Effector memory CD8-positive, alpha-beta T cell (primary cell): ENCODE results near the gene STIM1.

Experiments used
- ATAC-seq: fragments of 150-1000 bp; cut with Tn5 transposase; replicated peaks from 2 replicates; pipeline ENCODE4 v1.10.0; 2021; ENCODE audit warnings: mild to moderate bottlenecking, moderate library complexity
- DNase-seq, 3 experiments: peaks; one replicate each; pipeline ENCODE4 v3.0.0; 2021
- H3K27ac Mint-ChIP-seq, 2 donors: one replicate each; pipeline ENCODE4 v1.8.0; 2022; ENCODE audit warnings: mild to moderate bottlenecking in 2 of 2, mixed read lengths in 2 of 2, moderate library complexity in 2 of 2
- H3K27me3 Mint-ChIP-seq, 2 donors: one replicate each; pipeline ENCODE4 v1.8.0; 2022; ENCODE audit warnings: mixed read lengths in 2 of 2
- H3K36me3 Mint-ChIP-seq: one replicate; pipeline ENCODE4 v1.8.0; 2022; ENCODE audit warnings: mild to moderate bottlenecking, moderate library complexity, mixed read lengths; ENCODE audit not compliant: insufficient read depth
- H3K4me1 Mint-ChIP-seq, 2 donors: one replicate each; pipeline ENCODE4 v1.8.0; 2022; ENCODE audit warnings: low read depth in 2 of 2, mixed read lengths in 2 of 2
- H3K4me3 Mint-ChIP-seq, 2 donors: one replicate each; pipeline ENCODE4 v1.8.0; 2022; ENCODE audit warnings: mild to moderate bottlenecking in 2 of 2, mixed read lengths in 2 of 2, moderate library complexity in 2 of 2
- H3K9me3 Mint-ChIP-seq, 2 donors: one replicate each; pipeline ENCODE4 v1.8.0; 2022; ENCODE audit warnings: mixed read lengths in 2 of 2

Gene STIM1

DNA sequence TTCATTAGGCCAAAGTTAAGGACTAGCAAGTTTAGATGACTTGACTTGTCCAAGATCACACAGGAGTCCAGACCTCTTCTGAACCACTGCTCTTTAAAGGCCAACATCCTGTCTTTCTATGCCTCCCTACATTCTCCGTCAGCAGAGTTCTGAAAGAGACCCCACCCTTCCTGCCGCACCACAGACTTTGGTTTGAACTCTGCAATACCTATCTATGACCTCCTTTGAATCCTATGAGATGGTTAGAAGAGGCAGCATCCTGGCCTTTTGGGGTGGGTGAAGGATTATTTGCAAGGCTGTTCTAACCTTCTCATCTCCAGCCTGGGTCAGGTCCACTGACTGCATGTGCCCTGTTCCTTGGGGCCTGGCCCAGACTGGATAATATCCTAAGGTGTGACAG is 234.8 kb downstream of the STIM1 start:
- Mint-ChIP-seq H3K4me1 (peaks cover 55 to 57% of the 10 kb centered on the region in 2 donors), H3K27ac (peak overlapping the region; percentile 90 to 96), H3K4me3 (peak overlapping the region; percentile 68 to 73), H3K9me3 (no peaks in the 10 kb centered on the region), H3K27me3 (no peaks in the 10 kb centered on the region), H3K36me3 (peaks cover 21% of the 10 kb centered on the region)
- DNase-seq (peak; percentile 27 to 47 (median 37)), ATAC-seq (peak; percentile 54)

DNA sequence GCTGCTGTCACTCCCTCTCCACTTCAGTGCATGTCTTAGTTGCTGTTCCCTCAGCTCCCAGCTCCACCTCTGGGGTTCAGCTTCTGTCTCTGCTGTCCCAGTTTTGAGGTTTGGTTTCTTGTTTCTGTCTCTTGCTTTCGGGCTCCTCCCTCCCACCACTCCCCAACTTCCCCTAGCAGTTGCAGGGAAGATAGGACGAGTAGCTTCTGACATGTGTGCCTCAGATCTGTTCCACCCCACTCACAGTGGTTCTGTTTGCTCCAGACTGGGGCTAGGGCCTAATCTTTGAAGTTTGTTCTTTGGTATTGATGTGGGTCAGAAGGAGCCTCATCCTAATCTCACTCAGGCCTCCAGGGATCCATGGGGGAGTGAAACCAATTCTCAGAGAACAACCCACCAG is 236.6 kb downstream of the STIM1 start:
- no peaks in the 10 kb centered on the region for H3K27me3 Mint-ChIP-seq
- ATAC-seq = no peak
- peak overlapping the region; percentile 45 to 73 for H3K4me3 Mint-ChIP-seq
- no peak for DNase-seq
- peaks cover 57 to 62% of the 10 kb centered on the region in 2 donors for H3K4me1 Mint-ChIP-seq
- H3K36me3 Mint-ChIP-seq = peaks cover 15% of the 10 kb centered on the region
- H3K27ac Mint-ChIP-seq = peak overlapping the region; percentile 90 to 96
- no peaks in the 10 kb centered on the region for H3K9me3 Mint-ChIP-seq

DNA sequence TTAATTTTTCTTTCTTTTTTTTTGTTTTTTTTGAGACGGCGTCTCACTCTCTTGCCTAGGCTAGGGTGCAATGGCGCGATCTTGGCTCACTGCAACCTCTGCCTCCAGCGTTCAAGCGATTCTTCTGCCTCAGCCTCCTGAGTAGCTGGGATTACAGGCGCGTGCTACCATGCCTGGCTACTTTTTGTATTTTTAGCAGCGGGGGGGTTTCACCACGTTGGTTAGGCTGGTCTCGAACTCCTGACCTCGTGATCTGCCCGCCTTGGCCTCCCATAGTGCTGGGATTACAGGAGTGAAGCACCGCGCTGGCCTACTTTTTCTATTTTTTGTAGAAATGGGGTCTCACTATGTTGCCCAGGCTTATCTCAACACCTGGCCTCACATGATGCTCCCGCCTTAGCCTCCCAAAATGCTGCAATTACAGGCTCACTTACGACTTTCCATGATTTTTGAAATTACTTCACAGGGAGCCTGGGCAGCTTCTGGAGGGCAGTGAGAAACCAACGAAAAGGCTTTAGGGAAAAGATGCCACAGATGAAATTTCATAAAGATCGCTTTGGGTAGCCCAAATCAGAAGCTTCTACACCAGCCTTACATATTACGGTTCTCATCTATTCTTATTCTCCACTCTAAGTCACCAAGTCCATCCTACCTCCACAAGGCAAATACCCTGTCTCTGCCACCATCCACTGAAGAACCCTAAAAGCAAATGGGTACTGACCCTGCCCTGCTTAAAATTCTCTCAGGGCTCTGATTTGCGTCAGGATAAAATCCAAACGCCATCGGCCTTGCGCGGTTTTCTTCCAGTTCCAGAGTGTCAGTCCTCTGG is 238.3 kb downstream of the STIM1 start:
- no peak for ATAC-seq
- H3K36me3 Mint-ChIP-seq = peaks cover 9% of the 10 kb centered on the region
- H3K9me3 Mint-ChIP-seq = no peaks in the 10 kb centered on the region
- H3K4me3 Mint-ChIP-seq = peak overlapping the region; percentile 97 to 99
- H3K27me3 Mint-ChIP-seq = no peaks in the 10 kb centered on the region
- no peak for DNase-seq
- peak overlapping the region; percentile 97 to 99 for H3K27ac Mint-ChIP-seq
- H3K4me1 Mint-ChIP-seq = peaks cover 51 to 67% of the 10 kb centered on the region in 2 donors

DNA sequence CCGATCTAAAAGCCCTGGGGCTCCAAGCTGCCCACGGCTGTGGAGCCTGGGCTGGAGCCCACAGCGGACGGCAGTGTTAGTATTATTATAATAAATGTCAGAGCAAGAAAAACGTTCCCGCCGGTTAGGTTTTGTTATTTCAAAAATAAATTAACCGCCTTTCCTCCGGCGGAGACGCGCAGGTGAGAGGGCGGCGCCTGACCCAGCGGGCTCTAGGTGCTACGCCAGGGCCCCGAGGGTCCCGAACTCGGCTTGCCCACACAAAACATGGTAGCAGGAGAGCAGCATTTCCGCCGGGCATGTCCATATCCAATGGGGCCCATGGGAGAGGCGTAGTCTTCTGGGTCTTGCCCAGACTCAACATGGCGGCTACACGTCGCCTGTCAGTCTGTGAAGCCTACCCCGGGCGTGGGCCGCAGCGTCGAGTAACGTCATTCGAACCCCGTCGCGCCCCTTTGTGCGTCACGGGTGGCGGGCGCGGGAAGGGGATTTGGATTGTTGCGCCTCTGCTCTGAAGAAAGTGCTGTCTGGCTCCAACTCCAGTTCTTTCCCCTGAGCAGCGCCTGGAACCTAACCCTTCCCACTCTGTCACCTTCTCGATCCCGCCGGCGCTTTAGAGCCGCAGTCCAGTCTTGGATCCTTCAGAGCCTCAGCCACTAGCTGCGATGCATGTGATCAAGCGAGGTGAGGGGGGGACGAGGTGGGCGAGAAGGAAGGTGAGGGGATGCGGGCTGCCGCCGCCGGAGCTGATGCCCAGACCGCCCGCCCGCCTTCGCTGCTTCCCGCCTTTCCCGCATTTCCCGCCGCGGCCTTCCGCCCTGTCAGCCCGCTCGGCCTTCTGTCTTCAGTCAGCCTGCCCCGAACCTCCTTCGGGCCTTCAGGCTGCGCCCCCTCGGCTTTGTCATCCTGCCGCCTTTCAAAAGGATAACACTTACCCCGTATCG is 239.2 kb downstream of the STIM1 start, which contains the start of gene RRM1:
RRM1 (plus strand) TSS at position 452 of the 944 bp plus-strand sequence; CDS start at position 666, 214 bp downstream.
- H3K36me3 Mint-ChIP-seq = peaks cover 9% of the 10 kb centered on the region
- no peaks in the 10 kb centered on the region for H3K9me3 Mint-ChIP-seq
- peak; percentile 88 to 92 (median 90) for DNase-seq
- peak; percentile 92 for ATAC-seq
- peaks cover 51 to 67% of the 10 kb centered on the region in 2 donors for H3K4me1 Mint-ChIP-seq
- peak within 1 kb of the TSS; percentile 97 to 99 for H3K4me3 Mint-ChIP-seq
- H3K27me3 Mint-ChIP-seq = no peaks in the 10 kb centered on the region
- H3K27ac Mint-ChIP-seq = peak within 1 kb of the TSS; percentile 97 to 99

DNA sequence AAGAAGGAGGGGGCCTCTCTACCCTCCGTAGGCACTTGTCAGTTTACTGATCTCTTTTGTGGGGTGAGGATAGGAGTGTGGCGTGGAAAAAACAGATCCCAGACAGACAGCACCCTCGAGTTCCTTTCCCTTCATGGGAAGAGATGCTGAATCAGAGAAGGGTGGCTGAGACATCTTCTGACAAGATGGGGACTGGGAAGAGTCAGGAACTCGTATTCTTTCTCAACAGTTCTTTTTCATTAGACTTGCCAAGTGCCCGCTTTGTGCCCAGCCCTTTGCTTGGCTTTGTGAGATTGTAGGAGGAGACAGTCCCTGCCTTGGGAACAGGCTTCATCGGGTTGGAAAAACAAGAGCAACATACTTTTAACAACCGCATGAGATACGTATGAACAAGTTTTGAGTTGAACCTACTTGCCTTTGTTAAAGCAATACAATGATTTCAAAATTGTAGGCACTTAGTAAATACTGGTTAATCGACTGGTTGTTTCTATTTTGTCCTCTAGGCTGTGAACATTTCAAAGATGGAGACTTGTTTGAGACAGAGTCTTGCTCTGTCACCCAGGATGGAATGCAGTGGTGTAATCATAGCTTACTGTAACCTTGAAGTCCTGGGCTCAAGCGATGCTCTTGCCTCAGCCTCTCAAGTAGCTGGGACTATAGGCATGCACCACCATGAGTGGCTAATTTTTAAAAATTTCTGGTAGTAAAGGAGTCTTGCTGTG is 240.2 kb downstream of the STIM1 start:
- peak overlapping the region; percentile 97 to 99 for H3K4me3 Mint-ChIP-seq
- H3K27me3 Mint-ChIP-seq = no peaks in the 10 kb centered on the region
- H3K9me3 Mint-ChIP-seq = no peaks in the 10 kb centered on the region
- H3K36me3 Mint-ChIP-seq = peaks cover 9% of the 10 kb centered on the region
- DNase-seq (no peak), ATAC-seq (no peak)
- H3K4me1 Mint-ChIP-seq = peaks cover 43 to 61% of the 10 kb centered on the region in 2 donors
- H3K27ac Mint-ChIP-seq = peak overlapping the region; percentile 97 to 99

DNA sequence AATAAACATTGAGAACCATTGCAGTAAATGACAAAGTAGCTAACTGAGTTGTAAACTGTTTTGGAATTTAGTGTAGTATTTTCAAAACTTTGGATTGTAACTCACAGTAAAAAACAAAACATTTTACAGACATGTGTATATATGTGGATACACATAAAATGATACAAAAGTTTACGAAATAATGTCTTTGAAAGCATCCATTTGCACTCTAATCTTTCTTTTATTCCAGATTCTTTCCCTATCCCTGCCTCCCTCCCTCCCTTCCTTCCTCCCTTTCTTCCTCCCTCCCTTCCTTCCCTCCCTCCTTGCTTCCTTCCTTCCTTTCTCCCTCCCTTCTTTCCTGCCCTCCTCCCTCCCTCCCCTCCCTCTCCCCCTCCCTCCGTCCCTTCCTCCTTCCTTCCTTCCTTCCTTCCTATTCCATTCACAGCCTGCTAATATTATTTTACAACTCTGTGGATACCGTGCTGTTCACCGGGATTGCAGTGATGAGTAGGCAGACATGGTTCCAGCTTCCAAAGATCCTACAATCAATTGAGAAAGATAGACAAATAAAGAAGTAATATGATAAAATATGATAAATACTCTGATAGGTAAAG is 242.7 kb downstream of the STIM1 start:
- peaks cover 21% of the 10 kb centered on the region for H3K36me3 Mint-ChIP-seq
- peaks cover 28 to 50% of the 10 kb centered on the region in 2 donors for H3K4me1 Mint-ChIP-seq
- H3K27ac Mint-ChIP-seq = peak overlapping the region in 1 of 2 donors; percentile 25

DNA sequence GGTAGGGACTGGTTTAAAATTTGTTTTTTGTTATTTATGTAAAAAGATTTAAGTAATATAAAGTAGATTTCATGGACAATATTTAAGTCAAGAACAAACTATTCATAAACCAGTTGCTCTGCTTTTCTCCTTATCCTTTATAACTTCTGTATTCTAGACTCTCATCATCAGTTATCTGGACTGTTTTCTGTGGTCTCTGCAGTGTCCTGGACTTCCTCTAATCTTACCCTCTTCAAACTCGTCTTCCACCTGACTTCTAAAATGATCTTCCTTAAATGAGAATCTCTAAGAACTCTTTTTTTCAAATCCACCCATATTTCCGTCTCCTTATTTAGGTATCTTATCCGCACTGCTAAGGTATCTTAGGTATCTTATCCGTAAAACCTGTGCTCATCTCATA is 247.2 kb downstream of the STIM1 start:
- Mint-ChIP-seq H3K27me3 (no peaks in the 10 kb centered on the region), H3K27ac (no peak overlapping the region), H3K36me3 (peaks cover 44% of the 10 kb centered on the region), H3K4me3 (no peak overlapping the region), H3K4me1 (peaks cover 8 to 22% of the 10 kb centered on the region in 2 donors), H3K9me3 (no peaks in the 10 kb centered on the region)
- ATAC-seq = no peak
- no peak for DNase-seq

More for the DNA sequence above, 242.7 kb downstream of the STIM1 start:
- no peak for ATAC-seq
- DNase-seq = no peak
- H3K27me3 Mint-ChIP-seq = no peaks in the 10 kb centered on the region
- no peak overlapping the region for H3K4me3 Mint-ChIP-seq
- H3K9me3 Mint-ChIP-seq = no peaks in the 10 kb centered on the region

DNA sequence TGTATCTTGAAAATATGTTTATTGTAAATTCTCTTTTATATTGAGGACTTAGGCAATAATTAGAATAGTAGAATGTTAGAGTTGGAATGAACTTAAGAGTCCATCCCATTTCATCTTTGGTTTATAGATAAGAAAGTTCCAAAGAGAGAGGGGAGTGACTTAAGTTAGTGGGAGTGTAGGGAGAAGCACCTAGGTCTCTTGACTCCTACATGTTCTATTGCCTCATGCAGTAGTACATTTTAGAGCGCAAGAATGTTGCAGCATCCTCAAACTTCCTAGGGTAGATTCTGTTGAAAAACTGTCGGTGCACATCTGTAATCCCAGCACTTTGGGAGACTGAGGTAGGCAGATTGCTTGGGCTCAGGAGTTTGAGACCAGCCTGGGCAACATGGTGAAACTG is 247.8 kb downstream of the STIM1 start:
- Mint-ChIP-seq H3K4me1 (peaks cover 7 to 17% of the 10 kb centered on the region in 2 donors), H3K27me3 (no peaks in the 10 kb centered on the region), H3K4me3 (no peak overlapping the region), H3K27ac (peak overlapping the region in 1 of 2 donors; percentile 55), H3K36me3 (peaks cover 49% of the 10 kb centered on the region), H3K9me3 (no peaks in the 10 kb centered on the region)
- DNase-seq (no peak), ATAC-seq (no peak)

DNA sequence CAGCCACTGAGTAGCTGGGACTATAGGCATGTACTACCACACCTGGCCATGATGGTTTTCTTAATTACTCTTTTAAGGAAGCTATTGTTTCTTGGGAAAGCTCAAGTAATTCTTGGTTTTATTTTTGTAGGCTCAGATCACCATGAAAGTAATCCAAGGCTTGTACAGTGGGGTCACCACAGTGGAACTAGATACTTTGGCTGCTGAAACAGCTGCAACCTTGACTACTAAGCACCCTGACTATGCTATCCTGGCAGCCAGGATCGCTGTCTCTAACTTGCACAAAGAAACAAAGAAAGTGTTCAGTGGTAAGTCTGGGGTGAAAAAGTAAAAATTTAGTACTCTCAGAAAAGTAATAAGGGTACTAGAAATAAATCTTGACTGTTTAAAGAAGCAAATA is 250.5 kb downstream of the STIM1 start:
- Mint-ChIP-seq H3K9me3 (no peaks in the 10 kb centered on the region), H3K36me3 (peaks cover 65% of the 10 kb centered on the region), H3K27ac (no peak overlapping the region), H3K27me3 (no peaks in the 10 kb centered on the region), H3K4me3 (no peak overlapping the region), H3K4me1 (peaks cover 0 to 3% of the 10 kb centered on the region in 2 donors)
- no peak for DNase-seq
- ATAC-seq = no peak

DNA sequence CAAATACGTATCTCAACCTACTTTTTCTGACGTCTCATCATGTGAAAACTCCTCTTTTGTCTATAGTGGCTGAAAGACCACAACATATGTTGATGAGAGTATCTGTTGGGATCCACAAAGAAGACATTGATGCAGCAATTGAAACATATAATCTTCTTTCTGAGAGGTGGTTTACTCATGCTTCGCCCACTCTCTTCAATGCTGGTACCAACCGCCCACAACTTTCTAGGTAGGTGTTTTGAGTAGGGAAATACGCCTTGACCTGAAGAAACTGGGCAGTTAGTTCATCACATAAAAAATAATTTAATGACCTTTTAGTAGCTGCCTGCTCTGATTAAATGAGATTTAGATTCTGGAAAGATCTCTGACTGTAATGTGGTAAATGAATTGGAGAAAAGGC is 256.4 kb downstream of the STIM1 start:
- Mint-ChIP-seq H3K36me3 (peaks cover 75% of the 10 kb centered on the region), H3K4me3 (no peak overlapping the region), H3K27ac (peak overlapping the region in 1 of 2 donors; percentile 41), H3K4me1 (no peaks in the 10 kb centered on the region), H3K27me3 (no peaks in the 10 kb centered on the region), H3K9me3 (no peaks in the 10 kb centered on the region)
- no peak for ATAC-seq
- DNase-seq = no peak

DNA sequence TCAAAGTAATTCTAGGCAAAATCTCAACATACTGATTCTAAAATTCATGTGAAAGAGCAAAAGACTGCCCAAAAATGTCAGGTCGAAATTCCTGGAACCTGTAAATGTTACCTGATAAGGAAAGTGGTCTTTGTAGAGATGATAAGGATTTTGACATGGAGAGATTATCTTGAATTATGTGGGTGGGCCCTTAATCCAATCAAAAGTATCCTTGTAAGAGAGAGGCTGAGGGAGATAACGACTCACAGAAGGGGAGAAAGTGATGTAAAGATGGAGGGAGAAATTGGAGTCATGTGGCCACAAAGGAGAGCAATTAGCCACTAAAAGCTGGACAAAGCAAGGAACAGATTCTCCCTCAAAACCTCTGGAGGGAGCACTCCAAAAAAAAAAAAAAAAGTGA is 259.7 kb downstream of the STIM1 start:
- ATAC-seq = no peak
- H3K4me3 Mint-ChIP-seq = no peak overlapping the region
- DNase-seq = no peak
- H3K36me3 Mint-ChIP-seq = peaks cover 54% of the 10 kb centered on the region
- H3K4me1 Mint-ChIP-seq = peaks cover 0 to 4% of the 10 kb centered on the region in 2 donors
- no peaks in the 10 kb centered on the region for H3K27me3 Mint-ChIP-seq
- no peaks in the 10 kb centered on the region for H3K9me3 Mint-ChIP-seq
- peak overlapping the region in 1 of 2 donors; percentile 50 for H3K27ac Mint-ChIP-seq

DNA sequence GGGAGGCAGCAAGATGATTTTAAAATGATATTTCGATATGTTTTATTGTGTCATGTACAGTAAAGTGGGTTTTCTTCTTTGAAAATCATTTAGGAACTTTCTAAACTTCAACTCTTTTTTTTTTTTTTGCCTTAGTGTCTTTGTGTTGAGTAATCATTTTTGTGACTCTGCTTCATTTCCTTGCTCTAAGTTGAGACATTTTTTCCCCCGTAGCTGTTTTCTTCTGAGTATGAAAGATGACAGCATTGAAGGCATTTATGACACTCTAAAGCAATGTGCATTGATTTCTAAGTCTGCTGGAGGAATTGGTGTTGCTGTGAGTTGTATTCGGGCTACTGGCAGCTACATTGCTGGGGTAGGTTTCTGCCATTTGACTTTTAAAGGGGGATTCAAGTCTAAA is 262.6 kb downstream of the STIM1 start:
- ATAC-seq = no peak
- Mint-ChIP-seq H3K27ac (no peak overlapping the region), H3K4me1 (peaks cover 0 to 4% of the 10 kb centered on the region in 2 donors), H3K4me3 (no peak overlapping the region), H3K9me3 (no peaks in the 10 kb centered on the region), H3K36me3 (peaks cover 49% of the 10 kb centered on the region), H3K27me3 (no peaks in the 10 kb centered on the region)
- no peak for DNase-seq
